GM18499 (cell line): ENCODE results near the gene TOMM40.
"Not testable (repeated sequence)": the region's sequence is repeated elsewhere in the genome, so short reads cannot be mapped to it uniquely, and the experiment has no call there.

Experiments
- ATAC-seq: cut with Tn5 transposase; IDR thresholded peaks from one replicate; pipeline ENCODE4 v1.9.1; 2021; ENCODE audit warnings: moderate number of reproducible peaks; ENCODE audit not compliant: insufficient read depth, unreplicated experiment

TOMM40 gene

GRCh38 chr19:44869733-44870470 lies 21.2 kb upstream of the TOMM40 start:
- ATAC-seq = no peak

- no peak for ATAC-seq
Observed at GRCh38 chr19:44871809-44872208, 19.2 kb upstream of the TOMM40 start.

- ATAC-seq = no peak
Observed at GRCh38 chr19:44872661-44873060, 18.4 kb upstream of the TOMM40 start.

- ATAC-seq = no peak
Observed at GRCh38 chr19:44874317-44874716, 16.7 kb upstream of the TOMM40 start.

- ATAC-seq = no peak
Observed at GRCh38 chr19:44875666-44876451, 15.2 kb upstream of the TOMM40 start.

- ATAC-seq = no peak
Observed at GRCh38 chr19:44876930-44877535, 14.0 kb upstream of the TOMM40 start.

GRCh38 chr19:44878120-44878865 lies 12.8 kb upstream of the TOMM40 start:
- no peak for ATAC-seq

- ATAC-seq = no peak
Observed at GRCh38 chr19:44879309-44880065, 11.6 kb upstream of the TOMM40 start.

GRCh38 chr19:44882063-44882462 lies 9.0 kb upstream of the TOMM40 start:
- ATAC-seq = no peak

GRCh38 chr19:44882619-44883397 lies 8.2 kb upstream of the TOMM40 start:
- ATAC-seq = not testable (repeated sequence)

- no peak for ATAC-seq
Observed at GRCh38 chr19:44883922-44884321, 7.1 kb upstream of the TOMM40 start.

GRCh38 chr19:44884566-44884965 lies 6.5 kb upstream of the TOMM40 start:
- no peak for ATAC-seq

- ATAC-seq = no peak
Observed at GRCh38 chr19:44886141-44886540, 4.9 kb upstream of the TOMM40 start.

GRCh38 chr19:44887648-44888047 lies 3.4 kb upstream of the TOMM40 start:
- ATAC-seq = no peak

GRCh38 chr19:44888335-44888734 lies 2.7 kb upstream of the TOMM40 start:
- not testable (repeated sequence) for ATAC-seq

- ATAC-seq = no peak
Observed at GRCh38 chr19:44889830-44890365, 1.2 kb upstream of the TOMM40 start.

- ATAC-seq = peak; percentile 73
Observed at GRCh38 chr19:44890366-44891015, 563 bp upstream of the TOMM40 start.

- no peak for ATAC-seq
Observed at GRCh38 chr19:44892932-44893331, 1.9 kb downstream of the TOMM40 start.
